HG03575 (cell line): ENCODE data around the gene ESYT3.
"Not testable (repeated sequence)": the region's sequence is repeated elsewhere in the genome, so short reads cannot be mapped to it uniquely, and the experiment has no call there.

ENCODE experiments used
- ATAC-seq: cut with Tn5 transposase; IDR thresholded peaks from one replicate; pipeline ENCODE4 v1.9.1; 2021; ENCODE audit not compliant: unreplicated experiment, insufficient number of reproducible peaks, low FRiP score; ENCODE audit errors: extremely low read depth

The ESYT3 gene

GRCh38 chr3:138406606-138407005 is 27.8 kb upstream of the ESYT3 start:
- ATAC-seq: no peak

- no peak for ATAC-seq
Observed at GRCh38 chr3:138407236-138407907, 27.0 kb upstream of the ESYT3 start.

- no peak for ATAC-seq
Observed at GRCh38 chr3:138408751-138409570, 25.5 kb upstream of the ESYT3 start.

GRCh38 chr3:138412821-138413551 is 21.4 kb upstream of the ESYT3 start:
- ATAC-seq: no peak

- not testable (repeated sequence) for ATAC-seq
Observed at GRCh38 chr3:138416236-138416635, 18.2 kb upstream of the ESYT3 start.

- ATAC-seq: no peak
Observed at GRCh38 chr3:138417559-138417982, 16.8 kb upstream of the ESYT3 start.

- ATAC-seq: no peak
Observed at GRCh38 chr3:138418601-138419206, 15.7 kb upstream of the ESYT3 start.

- no peak for ATAC-seq
Observed at GRCh38 chr3:138423316-138423715, 11.1 kb upstream of the ESYT3 start.

GRCh38 chr3:138424323-138424722 is 10.1 kb upstream of the ESYT3 start:
- ATAC-seq: no peak

GRCh38 chr3:138426211-138426610 is 8.2 kb upstream of the ESYT3 start:
- ATAC-seq: no peak

- not testable (repeated sequence) for ATAC-seq
Observed at GRCh38 chr3:138426754-138427153, 7.7 kb upstream of the ESYT3 start.

GRCh38 chr3:138429665-138430064 is 4.8 kb upstream of the ESYT3 start:
- ATAC-seq: no peak

- ATAC-seq: no peak
Observed at GRCh38 chr3:138432576-138433240, 1.7 kb upstream of the ESYT3 start.

- ATAC-seq: no peak
Observed at GRCh38 chr3:138433892-138434275, 532 bp upstream of the ESYT3 start.

GRCh38 chr3:138434875-138435772 is 708 bp downstream of the ESYT3 start:
- ATAC-seq: no peak

GRCh38 chr3:138435840-138436239 is 1.4 kb downstream of the ESYT3 start:
- no peak for ATAC-seq

GRCh38 chr3:138437281-138437680 is 2.9 kb downstream of the ESYT3 start:
- no peak for ATAC-seq

- no peak for ATAC-seq
Observed at GRCh38 chr3:138438896-138439295, 4.5 kb downstream of the ESYT3 start.
